Erythroblast (primary cell): Measurements from ENCODE around the gene SDF4.

Experiments
- GATA1 ChIP-seq: IDR thresholded peaks from 2 replicates; pipeline ENCODE4 v1.6.1; 2011; ENCODE audit warnings: low read depth, mild to moderate bottlenecking, control low read depth, low read length, moderate library complexity
- POLR2A ChIP-seq: IDR thresholded peaks from 2 replicates; pipeline ENCODE4 v1.6.1; 2011; ENCODE audit warnings: mild to moderate bottlenecking, low read length

DNA sequence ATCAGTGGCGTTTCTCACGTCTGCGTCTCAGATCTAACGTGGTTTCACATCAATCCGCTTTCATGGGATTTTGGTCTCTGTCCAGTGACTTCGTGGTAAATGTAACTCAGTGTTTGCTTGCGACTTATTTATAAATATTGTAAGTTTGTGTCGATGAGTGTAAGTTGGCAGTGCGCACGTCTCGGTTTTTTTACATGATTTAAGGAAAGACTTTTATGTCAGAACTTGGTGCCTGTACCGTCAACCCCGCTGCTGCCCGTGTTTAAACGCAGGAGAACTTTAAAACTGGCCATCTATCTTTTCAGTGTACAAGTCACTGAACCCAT lies 1.7 kb upstream of the SDF4 start:
- no peak for TF ChIP-seq POLR2A
- no peak for TF ChIP-seq GATA1
